ENCODE results near the gene ATP12A.

Gene ATP12A

DNA sequence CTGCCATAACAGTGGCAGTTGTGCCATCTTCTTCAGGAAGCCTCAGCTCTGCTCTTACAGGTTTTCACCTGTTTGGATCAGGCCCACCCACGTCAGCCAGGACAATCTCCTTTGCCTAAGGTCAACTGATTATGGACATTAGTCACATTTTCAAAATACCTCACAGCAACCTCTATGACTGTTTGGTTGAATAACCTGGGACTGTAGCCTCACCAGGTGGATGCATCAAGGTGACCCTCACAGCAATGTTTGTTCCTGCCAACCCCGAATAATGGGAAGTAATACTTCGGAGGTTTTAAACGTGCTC, 17.2 kb upstream of the ATP12A start:
- TF ChIP-seq, protein P1, sequence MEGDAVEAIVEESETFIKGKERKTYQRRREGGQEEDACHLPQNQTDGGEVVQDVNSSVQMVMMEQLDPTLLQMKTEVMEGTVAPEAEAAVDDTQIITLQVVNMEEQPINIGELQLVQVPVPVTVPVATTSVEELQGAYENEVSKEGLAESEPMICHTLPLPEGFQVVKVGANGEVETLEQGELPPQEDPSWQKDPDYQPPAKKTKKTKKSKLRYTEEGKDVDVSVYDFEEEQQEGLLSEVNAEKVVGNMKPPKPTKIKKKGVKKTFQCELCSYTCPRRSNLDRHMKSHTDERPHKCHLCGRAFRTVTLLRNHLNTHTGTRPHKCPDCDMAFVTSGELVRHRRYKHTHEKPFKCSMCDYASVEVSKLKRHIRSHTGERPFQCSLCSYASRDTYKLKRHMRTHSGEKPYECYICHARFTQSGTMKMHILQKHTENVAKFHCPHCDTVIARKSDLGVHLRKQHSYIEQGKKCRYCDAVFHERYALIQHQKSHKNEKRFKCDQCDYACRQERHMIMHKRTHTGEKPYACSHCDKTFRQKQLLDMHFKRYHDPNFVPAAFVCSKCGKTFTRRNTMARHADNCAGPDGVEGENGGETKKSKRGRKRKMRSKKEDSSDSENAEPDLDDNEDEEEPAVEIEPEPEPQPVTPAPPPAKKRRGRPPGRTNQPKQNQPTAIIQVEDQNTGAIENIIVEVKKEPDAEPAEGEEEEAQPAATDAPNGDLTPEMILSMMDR (IDR thresholded peaks at IDR 0.05) = no peak
- intact Hi-C loops (cut with DNase I; ENCODE audit: low total_unique reads) = no loop called here
- Histone ChIP-seq H3K27ac (no peak overlapping the region), H3K36me3 (no peaks in the 10 kb centered on the region), H3K4me3 (no peak overlapping the region), H3K4me1 (no peaks in the 10 kb centered on the region), H3K27me3 (peaks cover 0 to 3% of the 10 kb centered on the region in 2 donors), H3K9me3 (no peaks in the 10 kb centered on the region)
- no peak for DNase-seq

DNA sequence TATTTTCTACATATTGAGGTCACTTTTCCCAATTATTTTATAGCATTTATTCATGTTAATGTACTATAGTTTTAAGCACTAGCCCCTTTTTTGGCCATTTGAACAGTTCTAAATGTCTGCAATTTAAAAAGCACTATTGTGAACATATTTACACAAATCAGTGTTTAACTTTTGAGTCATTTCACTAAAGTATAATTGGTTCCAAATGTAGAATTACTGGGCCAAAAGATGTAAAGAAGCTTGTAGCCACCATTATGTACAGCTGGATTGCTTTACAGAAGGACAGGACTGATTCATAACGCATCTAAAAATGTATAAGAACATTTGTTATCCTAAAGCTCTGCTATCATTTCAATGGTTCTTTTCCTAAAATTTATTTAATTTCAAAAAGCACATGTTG, 16.6 kb upstream of the ATP12A start:
- DNase-seq = no peak
- TF ChIP-seq, protein P1 (IDR thresholded peaks at IDR 0.05) = no peak
- Histone ChIP-seq H3K36me3 (no peaks in the 10 kb centered on the region), H3K4me3 (no peak overlapping the region), H3K27ac (no peak overlapping the region), H3K9me3 (no peaks in the 10 kb centered on the region), H3K27me3 (peaks cover 0 to 3% of the 10 kb centered on the region in 2 donors), H3K4me1 (no peaks in the 10 kb centered on the region)
- intact Hi-C loops (cut with DNase I; ENCODE audit: low total_unique reads) = no loop called here

DNA sequence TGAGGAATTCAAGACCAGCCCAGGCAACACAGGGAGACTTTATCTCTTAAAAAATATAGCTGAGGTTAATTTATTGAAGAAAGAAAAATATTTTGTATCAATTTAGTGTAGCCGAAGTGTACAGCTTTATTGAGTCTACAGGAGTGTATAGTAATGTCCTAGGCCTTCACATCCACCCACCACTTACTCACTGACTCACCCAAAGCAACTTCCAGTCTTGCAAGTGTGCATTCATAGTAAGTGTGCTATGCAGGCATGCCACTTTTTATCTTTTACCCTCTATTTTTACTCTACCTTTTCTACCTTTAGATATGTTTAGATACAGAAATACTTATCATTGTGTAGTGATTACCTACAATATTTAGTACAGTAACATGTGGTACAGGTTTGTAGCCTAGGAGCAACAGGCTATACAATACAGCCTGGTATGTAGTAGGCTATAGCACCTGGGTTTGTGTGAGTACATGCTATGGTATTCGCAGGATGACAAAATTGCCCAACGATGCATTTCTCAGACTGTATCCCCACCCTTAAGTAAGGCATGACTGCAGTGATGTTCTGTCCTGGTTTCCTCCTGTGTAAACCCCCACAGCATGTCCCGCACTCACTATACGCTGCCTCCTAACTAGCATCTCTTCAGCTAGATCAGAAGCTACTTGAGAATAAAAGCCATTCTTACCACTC, 15.3 kb upstream of the ATP12A start:
- Histone ChIP-seq H3K4me3 (no peak overlapping the region), H3K27ac (no peak overlapping the region), H3K36me3 (no peaks in the 10 kb centered on the region), H3K4me1 (no peaks in the 10 kb centered on the region), H3K9me3 (no peaks in the 10 kb centered on the region), H3K27me3 (peaks cover 0 to 3% of the 10 kb centered on the region in 2 donors)
- TF ChIP-seq, protein P1 (IDR thresholded peaks at IDR 0.05) = no peak
- DNase-seq = no peak
- intact Hi-C loops (cut with DNase I; ENCODE audit: low total_unique reads) = no loop called here

DNA sequence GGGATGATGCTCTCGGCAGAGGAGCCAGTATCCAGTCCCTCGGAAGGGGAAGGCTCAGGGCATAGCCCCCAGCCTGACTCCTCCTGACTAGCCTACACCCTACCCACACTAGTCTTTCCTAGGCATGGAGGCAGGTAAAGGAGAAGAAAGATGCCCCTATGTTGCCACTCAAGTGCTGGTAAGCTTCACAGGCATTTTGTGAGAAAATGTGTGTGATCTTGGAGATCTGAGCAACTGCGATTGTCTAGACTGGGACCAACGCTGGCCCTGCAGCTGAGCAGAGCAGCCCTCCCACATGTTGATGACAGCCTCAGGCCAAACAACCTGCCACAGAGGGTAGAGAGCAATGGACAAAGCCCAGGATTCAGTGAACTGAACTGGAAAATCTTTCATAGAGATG, 11.7 kb upstream of the ATP12A start:
- intact Hi-C loops (cut with DNase I; ENCODE audit: low total_unique reads) = no loop called here
- DNase-seq = no peak
- H3K4me1 ChIP-seq = peaks cover 0 to 11% (median 5%) of the 10 kb centered on the region in 4 donors
- H3K36me3 ChIP-seq = no peaks in the 10 kb centered on the region
- H3K9me3 ChIP-seq = no peaks in the 10 kb centered on the region
- H3K4me3 ChIP-seq = no peak overlapping the region
- TF ChIP-seq, protein P1 (IDR thresholded peaks at IDR 0.05) = no peak
- H3K27me3 ChIP-seq = peaks cover 0 to 3% of the 10 kb centered on the region in 2 donors
- no peak overlapping the region for H3K27ac ChIP-seq

DNA sequence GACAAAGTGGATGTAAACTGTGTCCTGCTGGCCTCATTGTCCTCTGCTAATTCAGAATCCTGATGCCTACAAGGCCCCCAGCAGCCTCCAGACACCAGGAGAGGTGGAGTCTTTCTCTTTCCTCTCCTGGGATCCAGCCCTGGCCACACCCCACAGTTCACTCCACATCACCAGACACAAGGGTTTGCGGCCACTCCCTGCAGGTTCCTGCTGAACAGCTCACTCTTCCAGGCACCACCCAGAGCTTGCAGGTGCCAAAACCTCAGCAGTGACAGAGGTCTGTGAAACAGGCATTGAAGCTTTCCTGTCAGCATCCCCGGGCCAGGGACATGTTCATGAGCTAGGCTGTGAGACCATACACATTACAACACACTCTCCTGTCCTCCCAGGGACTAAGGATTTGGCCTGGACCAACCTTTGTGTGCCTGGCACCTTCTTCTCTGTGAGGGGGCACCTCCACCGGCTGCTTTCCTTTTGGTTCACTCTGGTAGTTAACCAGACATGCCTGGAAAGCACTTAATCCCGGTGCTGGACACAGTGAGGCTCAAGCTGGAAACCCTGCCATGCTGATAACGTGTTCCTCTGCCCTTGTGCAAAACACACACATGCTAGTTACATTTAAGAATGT, 11.1 kb upstream of the ATP12A start:
- TF ChIP-seq, protein P1 (IDR thresholded peaks at IDR 0.05) = no peak
- Histone ChIP-seq H3K27me3 (peaks cover 0 to 3% of the 10 kb centered on the region in 2 donors), H3K36me3 (no peaks in the 10 kb centered on the region), H3K9me3 (no peaks in the 10 kb centered on the region), H3K4me1 (peaks cover 0 to 11% (median 5%) of the 10 kb centered on the region in 4 donors), H3K27ac (no peak overlapping the region), H3K4me3 (no peak overlapping the region)
- intact Hi-C loops (cut with DNase I; ENCODE audit: low total_unique reads) = no loop called here
- DNase-seq = no peak

All from tibial artery (tissue), 4 donors.